Stimulated activated CD4-positive, alpha-beta T cell treated with anti-CD3 and anti-CD28 coated beads, Interleukin-2, amount 100 ng/mL, for 4 hours (primary cell): ENCODE data around the gene PKP1.

ENCODE experiments used
- DNase-seq: peaks from one replicate; pipeline ENCODE4 v3.0.0-alpha.2; 2020; ENCODE audit warnings: low read depth

Gene PKP1

GRCh38 chr1:201353186-201353940, 70.1 kb downstream of the PKP1 start:
- no peak for DNase-seq

- no peak for DNase-seq
Measured at GRCh38 chr1:201354151-201354900, 71.0 kb downstream of the PKP1 start.

GRCh38 chr1:201354901-201355295, 71.6 kb downstream of the PKP1 start:
- DNase-seq, result no peak

GRCh38 chr1:201355471-201355870, 72.2 kb downstream of the PKP1 start:
- DNase-seq, result no peak

GRCh38 chr1:201356236-201356635, 72.9 kb downstream of the PKP1 start:
- DNase-seq, result no peak

GRCh38 chr1:201356701-201357100, 73.4 kb downstream of the PKP1 start:
- DNase-seq, result no peak

- DNase-seq, result no peak
Measured at GRCh38 chr1:201357211-201357610, 73.9 kb downstream of the PKP1 start.

GRCh38 chr1:201357636-201358348, 74.5 kb downstream of the PKP1 start:
- DNase-seq, result no peak

- no peak for DNase-seq
Measured at GRCh38 chr1:201358596-201358995, 75.3 kb downstream of the PKP1 start.

- no peak for DNase-seq
Measured at GRCh38 chr1:201359031-201359872, 75.9 kb downstream of the PKP1 start.

- DNase-seq, result no peak
Measured at GRCh38 chr1:201359873-201360210, 76.5 kb downstream of the PKP1 start.

- no peak for DNase-seq
Measured at GRCh38 chr1:201360486-201360885, 77.2 kb downstream of the PKP1 start.

GRCh38 chr1:201360901-201361651, 77.8 kb downstream of the PKP1 start:
- no peak for DNase-seq

- no peak for DNase-seq
Measured at GRCh38 chr1:201361652-201362504, 78.6 kb downstream of the PKP1 start.

- DNase-seq, result no peak
Measured at GRCh38 chr1:201362906-201363305, 79.6 kb downstream of the PKP1 start.

- no peak for DNase-seq
Measured at GRCh38 chr1:201363467-201363866, 80.2 kb downstream of the PKP1 start.

- no peak for DNase-seq
Measured at GRCh38 chr1:201364808-201365105, 81.5 kb downstream of the PKP1 start.

GRCh38 chr1:201365251-201365650, 81.9 kb downstream of the PKP1 start:
- no peak for DNase-seq

GRCh38 chr1:201366696-201367095, 83.4 kb downstream of the PKP1 start:
- no peak for DNase-seq

GRCh38 chr1:201369209-201369608, 85.9 kb downstream of the PKP1 start:
- DNase-seq, result no peak

- DNase-seq, result no peak
Measured at GRCh38 chr1:201370500-201370899, 87.2 kb downstream of the PKP1 start.
